ENCODE measurements around the gene HRH4.
A peak's percentile ranks its signal among the peaks of the same experiment; 100 is the strongest.

Gene HRH4

DNA sequence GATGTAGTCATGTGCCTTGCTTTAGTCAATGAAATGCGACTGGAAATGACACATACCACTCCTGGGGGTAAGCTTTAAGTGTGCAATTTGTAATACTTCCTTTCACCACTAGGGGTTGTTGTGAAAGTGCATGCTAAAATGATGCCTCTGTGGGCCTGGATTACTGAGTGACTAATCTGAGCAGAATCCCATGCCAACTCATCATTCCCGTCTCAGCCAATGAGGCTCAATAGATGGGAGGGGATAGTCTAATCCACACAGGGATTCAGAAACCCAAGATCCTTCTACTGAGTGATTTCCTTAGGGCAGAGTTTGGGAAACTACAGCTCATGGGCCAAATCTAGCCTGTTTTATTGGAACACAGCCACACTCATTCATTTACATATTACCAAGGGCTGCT is 54.0 kb downstream of the HRH4 start:
- peak in 1 of 2 donors; percentile 31 for DNase-seq

DNA sequence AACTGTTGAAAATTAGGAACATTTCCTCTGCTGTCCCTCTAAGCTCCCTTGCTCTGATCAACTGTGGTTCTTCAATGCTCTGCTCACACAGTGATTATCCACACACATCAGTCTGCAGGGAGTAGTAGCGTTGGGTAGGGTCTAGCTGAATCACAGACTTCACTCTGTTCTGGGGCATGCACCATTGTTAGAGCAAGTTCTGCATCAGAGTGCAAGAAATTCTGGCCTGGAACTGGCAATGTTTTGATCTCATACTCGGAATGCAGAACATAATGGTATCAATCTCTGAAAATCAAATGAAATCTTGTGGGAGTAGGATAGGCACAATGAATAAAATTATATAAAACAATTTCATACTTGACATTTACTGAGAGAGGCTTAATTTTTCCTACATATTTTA is 55.3 kb downstream of the HRH4 start:
- no peak for DNase-seq

DNA sequence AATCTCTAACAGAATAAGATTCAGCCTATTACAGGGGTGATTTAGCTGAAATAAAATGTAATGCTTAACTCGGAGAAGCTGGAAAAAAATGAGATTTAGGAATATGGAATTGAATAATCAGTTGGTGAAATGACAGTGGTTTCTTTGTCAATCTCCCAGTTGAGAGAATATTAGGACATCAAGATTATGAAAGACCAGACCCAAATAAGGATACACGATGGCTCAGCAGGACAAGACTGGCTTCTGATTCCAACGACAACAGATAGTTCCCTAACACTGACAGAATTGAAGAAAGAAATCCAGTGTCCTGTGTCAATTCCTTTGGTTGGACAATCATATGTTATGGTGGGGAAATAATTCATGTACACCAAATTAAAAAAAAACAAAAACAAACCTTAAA is 55.8 kb downstream of the HRH4 start:
- no peak for DNase-seq

DNA sequence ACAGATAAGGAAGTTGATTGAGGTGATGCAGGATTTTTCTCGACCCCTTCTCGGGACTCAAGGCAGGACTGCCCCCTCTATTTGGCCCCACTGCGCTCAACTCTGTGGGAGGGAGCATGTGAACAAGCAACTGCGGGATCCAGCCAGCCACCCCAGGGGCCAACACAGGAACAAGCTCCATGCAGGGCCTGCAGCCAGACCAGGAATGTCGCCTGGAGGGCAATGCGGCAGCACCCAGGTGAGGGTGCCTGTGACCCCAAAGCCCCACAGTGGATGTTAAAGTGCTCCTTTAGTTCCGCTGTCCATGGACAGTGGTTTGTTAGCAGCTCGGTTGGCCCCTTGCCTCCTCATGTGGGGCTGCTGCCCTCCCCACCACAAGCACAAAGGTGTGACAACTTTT is 57.1 kb downstream of the HRH4 start:
- no peak for DNase-seq

DNA sequence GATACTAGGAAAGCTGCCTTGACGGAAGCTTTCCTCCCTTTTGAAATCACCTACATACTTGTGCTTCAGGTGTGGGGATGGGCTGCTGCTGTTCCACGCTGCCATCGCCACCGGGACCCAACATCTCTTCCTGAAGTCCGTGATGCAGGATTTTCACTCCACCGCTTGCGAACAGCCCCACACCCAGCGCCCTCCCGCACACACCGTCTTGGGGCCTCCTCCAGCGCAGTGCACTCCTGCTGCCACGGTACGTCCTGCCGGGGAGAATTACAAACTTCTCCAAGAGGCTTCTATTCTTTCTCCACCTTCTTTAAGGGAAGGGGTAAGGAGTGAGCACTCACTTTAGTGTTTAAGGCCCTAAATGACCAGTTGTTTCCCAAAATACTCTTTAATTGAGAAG is 58.2 kb downstream of the HRH4 start:
- DNase-seq, result no peak
